GM12892 (cell line): ENCODE measurements around the gene ATG2A.

Experiments
- POLR2A ChIP-seq: IDR thresholded peaks from 2 replicates; pipeline ENCODE4 v1.6.1; 2011; ENCODE audit warnings: low read depth, low read length, control low read depth
- POLR2AphosphoS5 ChIP-seq: IDR thresholded peaks from 2 replicates; pipeline ENCODE4 v1.6.1; 2011; ENCODE audit warnings: low read depth, low read length, control low read depth
- TAF1 ChIP-seq: IDR thresholded peaks from 2 replicates; pipeline ENCODE4 v1.6.1; 2011; ENCODE audit warnings: low read depth, mild to moderate bottlenecking, control low read depth, low read length, borderline replicate concordance

- TF ChIP-seq POLR2A (no peak), TAF1 (no peak), POLR2AphosphoS5 (no peak)
These were observed 8.8 kb upstream of the ATG2A start for GRCh38 chr11:64925536-64926436.
